HCT116 (cell line): ENCODE results near the gene CDS1.

Source experiments
- CBX3 ChIP-seq: IDR thresholded peaks from 2 replicates; pipeline ENCODE4 v1.6.1; 2012; ENCODE audit warnings: low read depth
- CTCF ChIP-seq, 3 experiments: fragments of 200-600 bp in 1 of 3; sonication (generic) in 1 of 3; IDR thresholded peaks in 2 of 3; conservative IDR thresholded peaks in 1 of 3; 2 replicates each; pipeline ENCODE4 v1.5.1; 2012 to 2017; ENCODE audit warnings: low read depth in 2 of 3, low read length in 2 of 3, antibody characterized with exemption in 1 of 3, borderline replicate concordance in 1 of 3, control low read depth in 1 of 3, mild to moderate bottlenecking in 1 of 3, mixed read lengths in 1 of 3, mixed run types in 1 of 3, moderate library complexity in 1 of 3; ENCODE audit not compliant: insufficient read depth in 1 of 3
- ELF1 ChIP-seq: IDR thresholded peaks from 2 replicates; pipeline ENCODE4 v1.6.1; 2012; ENCODE audit warnings: low read depth, borderline replicate concordance
- EZH2 ChIP-seq: fragments of 200-600 bp; sonication (generic); IDR thresholded peaks from 2 replicates; pipeline ENCODE4 v1.6.1; 2017; ENCODE audit warnings: antibody characterized with exemption, mixed run types
- MAX ChIP-seq: IDR thresholded peaks from 2 replicates; pipeline ENCODE4 v1.6.1; 2012
- POLR2AphosphoS5 ChIP-seq: IDR thresholded peaks from 2 replicates; pipeline ENCODE4 v1.6.1; 2011; ENCODE audit warnings: mild to moderate bottlenecking, low read depth, low read length, moderate library complexity
- RAD21 ChIP-seq: IDR thresholded peaks from 2 replicates; pipeline ENCODE4 v1.6.1; 2012; ENCODE audit warnings: low read depth, mild to moderate bottlenecking
- REST ChIP-seq: IDR thresholded peaks from 2 replicates; pipeline ENCODE4 v1.6.1; 2012; ENCODE audit warnings: low read depth
- ZNF274 ChIP-seq: fragments of 200-500 bp; sonication (Bioruptor generic); IDR thresholded peaks from 2 replicates; pipeline ENCODE4 v1.6.1; 2014; ENCODE audit warnings: mild to moderate bottlenecking, low read depth, low read length, inconsistent platforms

GRCh38 chr4:84573385-84574068, 9.4 kb upstream of the CDS1 start:
- TF ChIP-seq MAX (no peak), CTCF (IDR thresholded peaks at IDR 0.05 in 2 of 3, conservative IDR thresholded peaks at IDR 0.05 in 1 of 3; ENCODE audit: borderline replicate concordance in 1 of 3, insufficient read depth in 1 of 3, low read depth in 2 of 3, low read length in 2 of 3) (no peak), CBX3 (no peak), EZH2 (no peak), RAD21 (no peak), ZNF274 (no peak), ELF1 (no peak), REST (no peak), POLR2AphosphoS5 (no peak)
